Effector CD4-positive, alpha-beta T cell (primary cell): ENCODE data around the gene TOMT.
"Not testable (repeated sequence)": the region's sequence is repeated elsewhere in the genome, so short reads cannot be mapped to it uniquely, and the experiment has no call there.

Source experiments
- DNase-seq: peaks from one replicate; pipeline ENCODE4 v3.0.0-alpha.2; 2020

TOMT gene

GRCh38 chr11:72127923-72128322 lies 22.2 kb downstream of the TOMT start:
- no peak for DNase-seq

- DNase-seq, result no peak
Observed at GRCh38 chr11:72129381-72129780, 23.7 kb downstream of the TOMT start.

- no peak for DNase-seq
Observed at GRCh38 chr11:72132646-72133045, 26.9 kb downstream of the TOMT start.

- DNase-seq, result not testable (repeated sequence)
Observed at GRCh38 chr11:72135473-72135872, 29.7 kb downstream of the TOMT start, which contains the start of gene FOLR3. FOLR3 (plus strand) TSS chr11:72135725; CDS start chr11:72135953, 228 bp downstream.

GRCh38 chr11:72135891-72136683 lies 30.4 kb downstream of the TOMT start:
- DNase-seq, result no peak

GRCh38 chr11:72136684-72137262 lies 31.0 kb downstream of the TOMT start:
- DNase-seq, result no peak

- no peak for DNase-seq
Observed at GRCh38 chr11:72138821-72139390, 33.2 kb downstream of the TOMT start.

- DNase-seq, result no peak
Observed at GRCh38 chr11:72139500-72139899, 33.8 kb downstream of the TOMT start.

GRCh38 chr11:72140661-72141060 lies 34.9 kb downstream of the TOMT start:
- no peak for DNase-seq

GRCh38 chr11:72141066-72141465 lies 35.3 kb downstream of the TOMT start:
- no peak for DNase-seq

- DNase-seq, result not testable (repeated sequence)
Observed at GRCh38 chr11:72142086-72142485, 36.4 kb downstream of the TOMT start.

GRCh38 chr11:72142543-72142942 lies 36.8 kb downstream of the TOMT start:
- not testable (repeated sequence) for DNase-seq

GRCh38 chr11:72144807-72145565 lies 39.3 kb downstream of the TOMT start:
- no peak for DNase-seq

GRCh38 chr11:72146625-72147024 lies 40.9 kb downstream of the TOMT start:
- no peak for DNase-seq

- DNase-seq, result no peak
Observed at GRCh38 chr11:72150882-72151281, 45.2 kb downstream of the TOMT start.

- DNase-seq, result not testable (repeated sequence)
Observed at GRCh38 chr11:72153874-72154273, 48.1 kb downstream of the TOMT start.

- DNase-seq, result no peak
Observed at GRCh38 chr11:72154816-72155215, 49.1 kb downstream of the TOMT start.

GRCh38 chr11:72155751-72156150 lies 50.0 kb downstream of the TOMT start:
- no peak for DNase-seq

GRCh38 chr11:72157131-72157530 lies 51.4 kb downstream of the TOMT start:
- no peak for DNase-seq
